GM12878 (cell line): ENCODE data around the gene IFNA2. TPM values are rescaled to one million over a fixed set of nuclear protein-coding genes. Genes with fewer than 3 reads are reported as not detected.

Source experiments
- ATAC-seq: fragments of 200-7000 bp; cut with Tn5 transposase; 3 replicates; pipeline ENCODE4 v1.9.1; 2020; ENCODE audit warnings: mild to moderate bottlenecking, moderate library complexity
- BruUV-seq: library from RNA; stranded (reverse); fragments of 400-500 nt; replicated peaks from 2 replicates; lab custom pipeline; 2021; lab: Mats Ljungman, UMichigan
- CTCF ChIA-PET: fragments of 300-600 bp; sonication (Branson Sonifier 250); formaldehyde crosslinking; extraction: SDS; loops from one replicate; lab custom pipeline; 2021; ENCODE audit warnings: inconsistent platforms; lab: Yijun Ruan, JAX
- POLR2A ChIA-PET: fragments of 350-600 bp; formaldehyde crosslinking; extraction: SDS; loops from one replicate; lab custom pipeline; 2021; ENCODE audit warnings: inconsistent platforms; lab: Charles Lee
- RAD21 ChIA-PET: fragments of 300-600 bp; sonication (Branson Sonifier 250); formaldehyde crosslinking; loops from one replicate; lab custom pipeline; 2023; ENCODE audit warnings: antibody characterized with exemption; ENCODE audit not compliant: unreplicated experiment; lab: Charles Lee
- SMC1A ChIA-PET: fragments of 300-600 bp; sonication (Branson Sonifier 250); formaldehyde crosslinking; loops from one replicate; lab custom pipeline; 2023; ENCODE audit not compliant: unreplicated experiment, uncharacterized antibody; lab: Charles Lee
- DNase-seq: peaks from one replicate; pipeline ENCODE4 v3.0.0-alpha.2; 2011; ENCODE audit warnings: low read depth, low spot score
- FAIRE-seq: peaks from 3 replicates; lab custom pipeline; 2011; peaks lifted over from hg19 to GRCh38; lab: Jason Lieb, UNC
- H2AFZ ChIP-seq: 2 replicates; pipeline ENCODE4 v1.6.0; 2011; ENCODE audit warnings: low read depth, low read length, control low read depth; ENCODE audit not compliant: control insufficient read depth
- H3K27ac ChIP-seq: 2 replicates; pipeline ENCODE4 v1.5.1; 2011; ENCODE audit warnings: control low read depth; ENCODE audit not compliant: control insufficient read depth, insufficient read depth
- H3K27me3 ChIP-seq, 2 experiments: replicated peaks in 1 of 2; 2 replicates each; pipeline versions ENCODE4 v1.6.0 to v1.6.1; 2011; ENCODE audit warnings: low read length in 1 of 2; ENCODE audit not compliant: control insufficient read depth in 2 of 2, insufficient read depth in 2 of 2
- H3K36me3 ChIP-seq, 2 experiments: 2 replicates each; pipeline ENCODE4 v1.5.1; 2011; ENCODE audit warnings: low read length in 1 of 2; ENCODE audit not compliant: control insufficient read depth in 2 of 2, insufficient read depth in 2 of 2
- H3K4me1 ChIP-seq: 2 replicates; pipeline ENCODE4 v1.6.1; 2011; ENCODE audit warnings: mild to moderate bottlenecking, low read length, moderate library complexity, mixed read lengths; ENCODE audit not compliant: control insufficient read depth, insufficient read depth
- H3K4me2 ChIP-seq: 2 replicates; pipeline ENCODE4 v1.6.0; 2011; ENCODE audit warnings: control low read depth; ENCODE audit not compliant: control insufficient read depth, insufficient read depth
- H3K4me3 ChIP-seq: fragments of 200-600 bp; sonication (generic); 2 replicates; pipeline ENCODE4 v1.5.1; 2016
- H3K79me2 ChIP-seq: 2 replicates; pipeline ENCODE4 v1.6.0; 2011; ENCODE audit warnings: low read length; ENCODE audit not compliant: control insufficient read depth, insufficient read depth
- H3K9ac ChIP-seq: 2 replicates; pipeline ENCODE4 v1.8.0; 2011; ENCODE audit warnings: low read length, control low read depth, mixed read lengths; ENCODE audit not compliant: control insufficient read depth, insufficient read depth
- H3K9me3 ChIP-seq: replicated peaks from 3 replicates; pipeline ENCODE4 v1.5.1; 2011; ENCODE audit warnings: mild to moderate bottlenecking, low read length; ENCODE audit not compliant: control insufficient read depth, insufficient read depth
- H4K20me1 ChIP-seq: 2 replicates; pipeline ENCODE4 v1.6.0; 2011; ENCODE audit not compliant: control insufficient read depth, insufficient read depth
- BCLAF1 ChIP-seq: fragments of 450-650 bp; IDR thresholded peaks from 2 replicates; pipeline ENCODE4 v1.6.1; 2017; ENCODE audit warnings: antibody characterized with exemption, mild to moderate bottlenecking, moderate library complexity
- CTCF ChIP-seq, 3 experiments: IDR thresholded peaks in 2 of 3; conservative IDR thresholded peaks in 1 of 3; 2 replicates each; pipeline ENCODE4 v1.5.1; 2011; ENCODE audit warnings: low read depth in 3 of 3, low read length in 3 of 3, mild to moderate bottlenecking in 3 of 3, control low read depth in 2 of 3, moderate library complexity in 2 of 3, inconsistent platforms in 1 of 3, mixed read lengths in 1 of 3; ENCODE audit not compliant: control insufficient read depth in 2 of 3, insufficient read depth in 1 of 3; ENCODE audit errors: extremely low read depth in 1 of 3
- EGR1 ChIP-seq, 2 experiments: IDR thresholded peaks; 1 replicate in 1 of 2; 2 replicates in 1 of 2; pipeline ENCODE4 v1.6.1; 2011 to 2012; ENCODE audit warnings: low read depth in 2 of 2, low read length in 2 of 2, borderline replicate concordance in 1 of 2, mild to moderate bottlenecking in 1 of 2, moderate library complexity in 1 of 2
- FOS ChIP-seq: IDR thresholded peaks from 3 replicates; pipeline ENCODE4 v1.6.1; 2011; ENCODE audit warnings: borderline replicate concordance; ENCODE audit not compliant: insufficient read length; ENCODE audit errors: extremely low read depth
- FOXK2 ChIP-seq: fragments of 450-650 bp; IDR thresholded peaks from 2 replicates; pipeline ENCODE4 v1.6.1; 2017; ENCODE audit warnings: mild to moderate bottlenecking, moderate library complexity
- FOXM1 ChIP-seq: IDR thresholded peaks from 2 replicates; pipeline ENCODE4 v1.6.1; 2012; ENCODE audit warnings: low read depth, mild to moderate bottlenecking, inconsistent platforms, low read length, moderate library complexity
- GATAD2B ChIP-seq: fragments of 450-650 bp; conservative IDR thresholded peaks from 2 replicates; pipeline ENCODE4 v1.6.1; 2017; ENCODE audit warnings: low read depth, mild to moderate bottlenecking, moderate library complexity
- HDAC6 ChIP-seq: fragments of 200-600 bp; sonication (generic); IDR thresholded peaks from one replicate; pipeline ENCODE4 v1.8.0; 2017; ENCODE audit warnings: antibody characterized with exemption; ENCODE audit not compliant: unreplicated experiment
- POLR2A ChIP-seq: IDR thresholded peaks from 2 replicates; pipeline ENCODE4 v1.6.1; 2011; ENCODE audit warnings: low read depth, mild to moderate bottlenecking, low read length
- POLR2AphosphoS5 ChIP-seq: IDR thresholded peaks from 2 replicates; pipeline ENCODE4 v1.6.1; 2011; ENCODE audit warnings: mild to moderate bottlenecking, low read length, inconsistent platforms
- RAD21 ChIP-seq: IDR thresholded peaks from 2 replicates; pipeline ENCODE4 v1.6.1; 2011; ENCODE audit warnings: mild to moderate bottlenecking, low read depth, low read length, moderate library complexity; ENCODE audit not compliant: insufficient read depth
- RUNX3 ChIP-seq: IDR thresholded peaks from 2 replicates; pipeline ENCODE4 v1.6.1; 2012; ENCODE audit warnings: low read length, inconsistent platforms
- SREBF2 ChIP-seq: IDR thresholded peaks from 2 replicates; pipeline ENCODE4 v1.6.1; 2012; ENCODE audit warnings: mild to moderate bottlenecking, low read length
- SUPT20H ChIP-seq: IDR thresholded peaks from 2 replicates; pipeline ENCODE4 v1.6.1; 2011; ENCODE audit warnings: low read depth, mild to moderate bottlenecking, low read length, moderate library complexity, borderline replicate concordance; ENCODE audit not compliant: control insufficient read depth
- ZSCAN29 ChIP-seq: fragments of 450-650 bp; IDR thresholded peaks from 2 replicates; pipeline ENCODE4 v1.6.1; 2017; ENCODE audit warnings: mild to moderate bottlenecking, moderate library complexity
- WGBS: methylation state at CpG from one replicate; pipeline ENCODE4 v1.1.6; 2016; ENCODE audit warnings: low lambda C conversion rate; ENCODE audit not compliant: insufficient replicate concordance, insufficient coverage; ENCODE audit errors: missing lambda C conversion rate; 5-methylcytosine and 5-hydroxymethylcytosine counted together
- in situ Hi-C: fragments of 300-500 bp; cut with MboI; formaldehyde crosslinking; loops from 9 replicates; pipeline ENCODE4 v1.14.3; 2018; ENCODE audit warnings: mixed read lengths
- intact Hi-C: fragments of 100-400 bp; cut with micrococcal nuclease; formaldehyde crosslinking; loops from one replicate; pipeline ENCODE4 v1.14.2; 2022; ENCODE audit not compliant: unreplicated experiment
- polyA plus RNA-seq, 11 experiments: library from polyadenylated mRNA; depleted of rRNA in 4 of 11; unstranded in 6 of 11; stranded (reverse) in 5 of 11; fragments of >200 nt; fragmentation: Nextera tagmentation in 4 of 11; fragmentation: Illumina TruSeq in 1 of 11; extraction: Ambion mirVana in 4 of 11; extraction: Trizol in 1 of 11; gene quantifications; 1 replicate in 1 of 11; 2 replicates in 10 of 11; pipeline versions ENCODE4 v1.2.1 to v1.2.3, GENCODE V29; 2011 to 2016; ENCODE audit warnings: inconsistent platforms in 2 of 11, missing spikeins in 2 of 11, low read depth in 1 of 11
- total RNA-seq, 4 experiments: library from RNA; depleted of rRNA in 3 of 4; stranded (reverse); fragments of >200 nt in 3 of 4; fragmentation: Illumina TruSeq in 1 of 4; extraction: Trizol in 1 of 4; gene quantifications; 2 replicates each; pipeline versions ENCODE4 v1.2.1 to v1.2.3, GENCODE V29; 2013 to 2021
- TF ChIP-seq, protein P1 (sequence below): fragments of 450-650 bp; IDR thresholded peaks from 2 replicates; pipeline ENCODE4 v1.6.1; 2017; ENCODE audit warnings: low read depth, mild to moderate bottlenecking, moderate library complexity

IFNA2 gene
- total and polyA plus RNA-seq, 10 of the 15 experiments (the other 5 are each of a cell fraction or from before 2014, with no cell fraction given), result 0.26 to 2.8 (median 0.66) TPM; not detected in 2

GRCh38 chr9:21381448-21382339 is 3.5 kb downstream of the IFNA2 start:
- Histone ChIP-seq H4K20me1 (no peaks in the 10 kb centered on the region), H2AFZ (peak overlapping the region; percentile 73), H3K4me3 (peak overlapping the region; percentile 25; the same call in 1 of the 2 replicates), H3K4me2 (peak overlapping the region; percentile 79), H3K9ac (peak overlapping the region; percentile 42), H3K79me2 (no peaks in the 10 kb centered on the region), H3K9me3 (no peaks in the 10 kb centered on the region; the same call in 2 of the 3 replicates), H3K27me3 (no peaks in the 10 kb centered on the region), H3K27ac (peak overlapping the region; percentile 69), H3K36me3 (no peaks in the 10 kb centered on the region), H3K4me1 (peaks cover 22% of the 10 kb centered on the region)
- ChIA-PET POLR2A (interaction anchor here (0.6 to 2.2 kb wide), 6 partner anchors 9 to 173 kb away, joined by 3 to 12 read pairs (median 4); no protein-coding TSS in a partner anchor), CTCF (interaction anchor here (0.6 to 7.2 kb wide), 8 partner anchors 12 to 187 kb away, joined by 3 to 111 read pairs (median 4); partner anchors contain the start of gene KLHL9), SMC1A (interaction anchor here (1.1 to 8.2 kb wide), 11 partner anchors 10 to 55 kb away, joined by 3 to 78 read pairs (median 18); partner anchors contain the start of gene KLHL9), RAD21 (interaction anchor here (0.7 to 6.3 kb wide), 9 partner anchors 10 to 56 kb away, joined by 3 to 37 read pairs (median 9); partner anchors contain the start of gene KLHL9)
- no TSS peak for BruUV-seq
- DNase-seq (peak; percentile 94), ATAC-seq (peak; percentile 92), FAIRE-seq (peak; percentile 84)
- in situ Hi-C loops (no loop called here), intact Hi-C loops (loop anchor here (1.0 kb wide), 2 partner anchors 24 to 46 kb away; partner anchors contain the start of gene KLHL9)
- WGBS, result 1% methylated on average over 5 of the region's 5 CpGs
- TF ChIP-seq BCLAF1 (no peak), FOXK2 (no peak), FOS (no peak), SREBF2 (no peak), FOXM1 (peak; percentile 86), HDAC6 (no peak), RAD21 (0 out of 2 replicates have a peak, but pooled peaks have one; percentile 6), EGR1 (IDR thresholded peaks at IDR 0.05; ENCODE audit: borderline replicate concordance in 1 of 2, low read depth in 2 of 2, low read length in 2 of 2) (no peak), POLR2A (no peak), ZSCAN29 (no peak), SUPT20H (no peak), GATAD2B (peak; percentile 85), RUNX3 (peak; percentile 92), CTCF (IDR thresholded peaks at IDR 0.05 in 2 of 3, conservative IDR thresholded peaks at IDR 0.05 in 1 of 3; ENCODE audit: control insufficient read depth in 2 of 3, extremely low read depth in 1 of 3, insufficient read depth in 1 of 3, low read depth in 3 of 3, low read length in 3 of 3) (no peak), POLR2AphosphoS5 (no peak)
- TF ChIP-seq, protein P1, sequence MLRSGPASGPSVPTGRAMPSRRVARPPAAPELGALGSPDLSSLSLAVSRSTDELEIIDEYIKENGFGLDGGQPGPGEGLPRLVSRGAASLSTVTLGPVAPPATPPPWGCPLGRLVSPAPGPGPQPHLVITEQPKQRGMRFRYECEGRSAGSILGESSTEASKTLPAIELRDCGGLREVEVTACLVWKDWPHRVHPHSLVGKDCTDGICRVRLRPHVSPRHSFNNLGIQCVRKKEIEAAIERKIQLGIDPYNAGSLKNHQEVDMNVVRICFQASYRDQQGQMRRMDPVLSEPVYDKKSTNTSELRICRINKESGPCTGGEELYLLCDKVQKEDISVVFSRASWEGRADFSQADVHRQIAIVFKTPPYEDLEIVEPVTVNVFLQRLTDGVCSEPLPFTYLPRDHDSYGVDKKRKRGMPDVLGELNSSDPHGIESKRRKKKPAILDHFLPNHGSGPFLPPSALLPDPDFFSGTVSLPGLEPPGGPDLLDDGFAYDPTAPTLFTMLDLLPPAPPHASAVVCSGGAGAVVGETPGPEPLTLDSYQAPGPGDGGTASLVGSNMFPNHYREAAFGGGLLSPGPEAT, result peak; percentile 100
